Duodenal mucosa (tissue), 2 donors: ENCODE results near the gene RMDN3.

ENCODE experiments used
- H3K27ac ChIP-seq: one replicate; pipeline ENCODE4 v1.7.0; 2013; ENCODE audit warnings: low read depth, low read length
- H3K27me3 ChIP-seq, 2 donors: one replicate each; pipeline ENCODE4 v1.7.0; 2013; ENCODE audit warnings: low read length in 2 of 2, control low read depth in 1 of 2; ENCODE audit not compliant: insufficient read depth in 2 of 2, control insufficient read depth in 1 of 2
- H3K36me3 ChIP-seq, 2 donors: one replicate each; pipeline ENCODE4 v1.7.0; 2013; ENCODE audit warnings: low read length in 2 of 2, control low read depth in 1 of 2; ENCODE audit not compliant: insufficient read depth in 2 of 2, control insufficient read depth in 1 of 2
- H3K4me1 ChIP-seq, 2 donors: one replicate each; pipeline ENCODE4 v1.7.0; 2013; ENCODE audit warnings: low read length in 2 of 2, control low read depth in 1 of 2; ENCODE audit not compliant: insufficient read depth in 2 of 2, control insufficient read depth in 1 of 2
- H3K4me3 ChIP-seq, 2 donors: one replicate each; pipeline ENCODE4 v1.7.0; 2013; ENCODE audit warnings: low read length in 2 of 2, low read depth in 1 of 2
- H3K9ac ChIP-seq, 2 donors: one replicate each; pipeline ENCODE4 v1.7.0; 2013; ENCODE audit warnings: low read length in 2 of 2, low read depth in 1 of 2
- H3K9me3 ChIP-seq, 2 donors: one replicate each; pipeline ENCODE4 v1.7.0; 2013; ENCODE audit warnings: low read length in 2 of 2, control low read depth in 1 of 2; ENCODE audit not compliant: control insufficient read depth in 1 of 2

RMDN3 gene

DNA sequence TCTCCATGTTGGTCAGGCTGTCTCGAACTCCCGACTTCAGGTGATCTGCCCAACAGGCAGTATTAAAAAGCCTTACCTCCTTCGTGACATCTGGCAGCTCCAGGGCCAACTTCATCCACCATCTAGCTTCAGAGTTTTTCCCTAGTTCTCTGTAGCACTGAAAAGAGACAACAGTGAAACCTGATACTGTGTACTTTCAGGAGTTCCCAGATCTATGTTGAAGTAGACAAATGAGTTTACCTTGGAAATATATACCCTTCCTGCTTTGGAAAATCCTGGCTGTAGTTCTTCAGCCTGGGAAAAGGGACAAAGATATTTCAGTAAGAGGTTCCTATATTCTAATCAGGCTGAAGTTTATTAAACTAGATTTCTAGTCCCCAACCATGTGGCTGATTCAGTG lies 18.0 kb downstream of the RMDN3 start:
- no peak overlapping the region for H3K4me3 ChIP-seq
- no peak overlapping the region for H3K9ac ChIP-seq
- H3K4me1 ChIP-seq = no peaks in the 10 kb centered on the region
- H3K36me3 ChIP-seq = peaks cover 23 to 70% of the 10 kb centered on the region in 2 donors
- no peaks in the 10 kb centered on the region for H3K9me3 ChIP-seq
- H3K27ac ChIP-seq = no peak overlapping the region
- no peaks in the 10 kb centered on the region for H3K27me3 ChIP-seq

DNA sequence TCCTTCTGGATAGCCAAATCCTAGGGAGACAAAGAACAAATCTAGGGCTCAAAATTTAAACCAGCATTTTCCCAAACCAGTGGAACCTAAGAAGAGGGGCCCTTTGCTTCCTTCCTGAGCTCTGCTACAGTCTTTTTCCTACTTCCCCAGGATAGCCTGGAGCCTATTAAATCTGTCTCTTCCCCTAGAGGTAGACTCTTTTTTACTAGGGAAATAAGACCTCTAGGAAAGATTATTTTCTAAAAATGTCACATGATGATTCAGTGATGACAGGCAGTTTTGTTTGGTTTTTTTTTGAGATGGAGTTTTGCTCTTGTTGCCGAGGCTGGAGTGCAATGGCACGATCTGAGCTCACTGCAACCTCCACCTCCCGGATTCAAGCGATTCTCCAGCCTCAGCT lies 18.5 kb downstream of the RMDN3 start:
- H3K36me3 ChIP-seq = peaks cover 23 to 74% of the 10 kb centered on the region in 2 donors
- no peaks in the 10 kb centered on the region for H3K9me3 ChIP-seq
- no peak overlapping the region for H3K9ac ChIP-seq
- H3K27me3 ChIP-seq = no peaks in the 10 kb centered on the region
- H3K27ac ChIP-seq = no peak overlapping the region
- no peak overlapping the region for H3K4me3 ChIP-seq
- no peaks in the 10 kb centered on the region for H3K4me1 ChIP-seq

DNA sequence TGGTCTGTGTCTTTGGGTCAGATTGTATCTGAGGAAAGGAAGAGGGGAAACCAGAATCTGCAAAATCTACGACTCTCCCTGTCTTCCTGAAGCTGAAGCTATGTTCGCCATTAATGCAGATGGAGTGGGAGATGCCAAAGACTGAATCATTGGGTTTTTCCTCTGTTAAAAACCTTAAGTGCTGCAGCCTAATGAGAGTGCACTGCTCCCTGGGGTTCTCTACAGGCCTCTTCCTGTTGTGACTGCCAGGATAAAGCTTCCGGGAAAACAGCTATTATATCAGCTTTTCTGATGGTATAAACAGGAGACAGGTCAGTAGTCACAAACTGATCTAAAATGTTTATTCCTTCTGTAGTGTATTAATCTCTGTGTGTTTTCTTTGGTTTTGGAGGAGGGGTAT lies 24.0 kb downstream of the RMDN3 start:
- Histone ChIP-seq H3K36me3 (peaks cover 11 to 38% of the 10 kb centered on the region in 2 donors), H3K4me3 (no peak overlapping the region), H3K9ac (no peak overlapping the region), H3K27me3 (no peaks in the 10 kb centered on the region), H3K4me1 (no peaks in the 10 kb centered on the region), H3K9me3 (no peaks in the 10 kb centered on the region), H3K27ac (no peak overlapping the region)

DNA sequence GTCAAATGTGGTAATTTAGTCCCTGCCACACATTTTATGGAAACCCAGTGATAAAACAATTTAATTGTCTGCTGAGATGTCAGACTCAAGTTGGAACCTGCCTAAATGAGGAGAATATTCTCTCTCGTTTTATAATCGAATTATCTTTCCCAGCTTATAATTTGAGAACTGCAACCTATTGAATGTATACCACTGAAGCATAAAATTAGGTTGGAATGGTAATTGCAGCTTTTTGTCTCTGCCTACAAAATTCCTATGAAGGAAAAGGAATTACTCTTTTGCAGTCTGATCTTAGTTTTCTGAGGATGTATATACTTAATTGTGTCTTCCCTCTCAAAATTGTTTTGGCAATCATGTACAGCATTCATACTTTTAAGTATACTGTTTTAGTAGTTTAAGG lies 31.1 kb downstream of the RMDN3 start:
- Histone ChIP-seq H3K36me3 (no peaks in the 10 kb centered on the region), H3K27ac (no peak overlapping the region), H3K4me3 (no peak overlapping the region), H3K27me3 (no peaks in the 10 kb centered on the region), H3K9me3 (no peaks in the 10 kb centered on the region), H3K9ac (no peak overlapping the region), H3K4me1 (no peaks in the 10 kb centered on the region)

DNA sequence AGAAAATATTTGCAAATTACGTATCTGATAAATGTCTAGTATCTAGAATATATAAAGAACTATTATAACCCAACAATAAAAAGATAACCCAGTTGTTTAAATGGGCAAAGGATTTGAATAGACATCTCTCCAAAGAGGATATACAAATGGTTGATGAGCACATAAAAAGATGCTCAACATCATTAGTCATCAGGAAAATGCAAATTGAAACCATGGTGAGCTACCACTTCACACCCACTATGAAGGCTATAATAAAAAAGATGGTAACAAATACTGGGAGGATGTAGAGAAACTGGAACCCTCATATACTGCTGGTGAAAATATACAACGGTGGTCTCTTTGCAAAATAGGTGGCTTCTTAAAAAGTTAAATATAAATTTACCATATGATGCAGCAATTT lies 32.1 kb downstream of the RMDN3 start:
- Histone ChIP-seq H3K9me3 (no peaks in the 10 kb centered on the region), H3K4me1 (no peaks in the 10 kb centered on the region), H3K27ac (no peak overlapping the region), H3K4me3 (no peak overlapping the region), H3K27me3 (no peaks in the 10 kb centered on the region), H3K36me3 (peaks cover 0 to 6% of the 10 kb centered on the region in 2 donors), H3K9ac (no peak overlapping the region)

DNA sequence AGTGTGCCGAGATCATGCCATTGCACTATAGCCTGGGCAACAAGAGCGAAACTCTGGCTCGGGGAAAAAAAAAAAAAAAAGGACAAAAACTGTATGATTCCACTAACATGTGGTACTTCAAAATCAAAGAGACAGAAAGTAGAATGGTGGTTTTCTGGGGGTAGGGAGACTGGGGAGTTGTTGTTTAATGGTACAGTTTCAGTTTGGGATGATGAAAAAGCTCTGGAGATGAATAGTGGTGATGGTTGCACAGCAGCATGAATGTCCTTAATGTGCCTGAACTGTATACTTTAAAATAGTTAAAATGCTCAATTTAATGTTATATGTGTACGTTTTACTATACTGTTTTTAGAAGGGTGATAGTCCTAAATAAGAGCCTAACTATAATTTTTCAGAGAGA lies 32.7 kb downstream of the RMDN3 start:
- Histone ChIP-seq H3K4me1 (no peaks in the 10 kb centered on the region), H3K36me3 (peaks cover 0 to 6% of the 10 kb centered on the region in 2 donors), H3K9me3 (no peaks in the 10 kb centered on the region), H3K9ac (no peak overlapping the region), H3K27ac (no peak overlapping the region), H3K27me3 (no peaks in the 10 kb centered on the region), H3K4me3 (no peak overlapping the region)

DNA sequence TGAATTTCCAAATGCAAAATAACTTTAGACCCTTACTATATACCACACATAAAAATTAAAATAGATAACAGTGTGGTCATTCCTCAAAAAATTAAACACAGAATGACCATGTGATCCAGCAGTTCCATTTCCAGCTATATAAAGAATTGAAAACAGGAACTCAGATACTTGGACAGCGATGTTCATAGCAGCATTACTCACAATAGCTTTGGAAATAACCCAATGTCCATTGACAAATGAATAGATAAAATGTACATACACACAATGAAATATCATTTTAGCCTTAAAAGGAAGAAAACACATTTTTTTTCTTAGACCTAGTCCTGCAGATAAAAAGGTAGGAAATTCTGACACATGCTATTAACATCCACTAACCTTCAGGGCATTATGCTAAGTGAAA lies 33.4 kb downstream of the RMDN3 start:
- no peak overlapping the region for H3K9ac ChIP-seq
- H3K4me3 ChIP-seq = no peak overlapping the region
- H3K9me3 ChIP-seq = no peaks in the 10 kb centered on the region
- no peaks in the 10 kb centered on the region for H3K4me1 ChIP-seq
- H3K27ac ChIP-seq = no peak overlapping the region
- H3K36me3 ChIP-seq = peaks cover 0 to 6% of the 10 kb centered on the region in 2 donors
- no peaks in the 10 kb centered on the region for H3K27me3 ChIP-seq

DNA sequence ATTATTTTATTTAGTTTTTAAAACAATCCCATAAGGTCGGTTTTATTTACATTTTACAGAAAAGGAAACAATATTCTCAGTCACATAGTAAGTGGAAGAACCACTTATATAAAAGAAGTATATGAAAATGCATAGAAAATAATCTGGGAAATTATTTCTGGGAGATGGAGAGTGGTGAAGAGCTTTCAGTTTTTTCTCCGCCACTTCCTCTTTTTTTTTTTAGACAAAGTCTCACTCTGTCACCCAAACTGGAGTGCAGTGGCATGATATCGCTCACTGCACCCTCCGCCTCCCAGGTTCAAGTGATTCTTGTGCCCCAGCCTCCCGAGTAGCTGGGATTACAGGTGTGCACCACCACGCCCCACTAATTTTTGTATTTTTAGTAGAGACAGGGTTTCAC lies 38.9 kb downstream of the RMDN3 start:
- Histone ChIP-seq H3K36me3 (peaks cover 0 to 6% of the 10 kb centered on the region in 2 donors), H3K4me3 (no peak overlapping the region), H3K4me1 (no peaks in the 10 kb centered on the region), H3K27ac (no peak overlapping the region), H3K27me3 (no peaks in the 10 kb centered on the region), H3K9ac (no peak overlapping the region), H3K9me3 (no peaks in the 10 kb centered on the region)

DNA sequence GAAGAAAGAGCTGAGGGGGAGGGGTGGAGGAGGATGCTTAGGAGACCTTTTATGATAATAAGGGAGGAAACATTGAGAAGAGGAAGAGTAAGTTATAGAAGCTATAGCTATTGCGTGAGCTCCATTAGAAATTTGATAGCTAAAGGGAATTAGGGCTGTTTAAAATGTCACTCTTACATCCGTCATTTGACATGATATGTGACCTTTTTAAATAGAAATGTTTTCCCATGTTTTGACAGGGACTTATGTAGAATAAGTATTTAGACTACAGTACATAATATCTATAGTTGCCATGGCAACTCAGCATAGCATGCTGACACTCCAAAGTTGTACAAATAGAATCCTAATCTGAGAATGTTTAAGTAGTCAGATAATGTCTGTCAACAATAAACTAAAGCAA lies 40.9 kb downstream of the RMDN3 start:
- no peaks in the 10 kb centered on the region for H3K9me3 ChIP-seq
- H3K27me3 ChIP-seq = no peaks in the 10 kb centered on the region
- H3K9ac ChIP-seq = no peak overlapping the region
- no peak overlapping the region for H3K4me3 ChIP-seq
- H3K4me1 ChIP-seq = no peaks in the 10 kb centered on the region
- H3K36me3 ChIP-seq = peaks cover 0 to 6% of the 10 kb centered on the region in 2 donors
- no peak overlapping the region for H3K27ac ChIP-seq

DNA sequence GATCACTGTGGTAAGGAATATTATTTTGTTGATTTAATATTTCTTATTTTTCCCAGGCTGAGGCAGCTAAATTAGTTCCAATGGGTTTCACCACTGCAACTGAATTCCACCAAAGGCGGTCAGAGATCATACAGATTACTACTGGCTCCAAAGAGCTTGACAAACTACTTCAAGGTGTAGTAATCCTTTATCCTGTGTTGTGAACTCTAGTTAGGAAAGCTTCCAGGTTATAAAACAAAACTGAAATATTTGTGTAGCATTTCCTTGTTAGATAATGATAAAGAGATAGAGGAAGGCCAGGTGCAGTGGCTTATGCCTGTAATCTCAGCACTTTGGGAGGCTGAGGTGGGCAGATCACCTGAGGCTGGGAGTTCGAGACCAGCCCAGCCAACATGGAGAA lies 48.9 kb downstream of the RMDN3 start:
- Histone ChIP-seq H3K27me3 (no peaks in the 10 kb centered on the region), H3K9ac (no peak overlapping the region), H3K4me3 (no peak overlapping the region), H3K36me3 (no peaks in the 10 kb centered on the region), H3K4me1 (no peaks in the 10 kb centered on the region), H3K27ac (no peak overlapping the region), H3K9me3 (no peaks in the 10 kb centered on the region)

DNA sequence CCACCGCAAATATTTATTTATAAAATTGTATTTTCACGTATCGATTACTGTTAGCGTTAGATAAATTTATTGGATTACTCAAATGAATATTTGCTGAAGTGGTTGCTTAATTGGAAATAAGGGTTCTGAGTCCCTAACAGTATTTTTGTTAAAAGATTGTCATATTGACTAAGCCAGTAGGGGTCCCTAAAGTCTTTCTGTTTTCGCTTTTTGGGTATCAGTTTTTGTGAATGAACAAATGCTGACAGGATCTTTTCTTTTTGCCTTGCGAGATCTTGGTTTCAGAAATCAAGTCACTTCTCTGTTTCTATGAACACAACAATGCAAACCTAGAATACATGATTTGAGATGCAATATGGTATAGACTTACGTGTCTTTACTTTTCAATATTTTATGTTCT lies 53.0 kb downstream of the RMDN3 start:
- Histone ChIP-seq H3K36me3 (peaks cover 0 to 4% of the 10 kb centered on the region in 2 donors), H3K9me3 (no peaks in the 10 kb centered on the region), H3K27ac (no peak overlapping the region), H3K27me3 (no peaks in the 10 kb centered on the region), H3K9ac (no peak overlapping the region), H3K4me1 (no peaks in the 10 kb centered on the region), H3K4me3 (no peak overlapping the region)
